ENCODE measurements around the gene NBEA.
"Not testable (repeated sequence)": the region's sequence is repeated elsewhere in the genome, so short reads cannot be mapped to it uniquely, and the experiment has no call there.

The NBEA gene

DNA sequence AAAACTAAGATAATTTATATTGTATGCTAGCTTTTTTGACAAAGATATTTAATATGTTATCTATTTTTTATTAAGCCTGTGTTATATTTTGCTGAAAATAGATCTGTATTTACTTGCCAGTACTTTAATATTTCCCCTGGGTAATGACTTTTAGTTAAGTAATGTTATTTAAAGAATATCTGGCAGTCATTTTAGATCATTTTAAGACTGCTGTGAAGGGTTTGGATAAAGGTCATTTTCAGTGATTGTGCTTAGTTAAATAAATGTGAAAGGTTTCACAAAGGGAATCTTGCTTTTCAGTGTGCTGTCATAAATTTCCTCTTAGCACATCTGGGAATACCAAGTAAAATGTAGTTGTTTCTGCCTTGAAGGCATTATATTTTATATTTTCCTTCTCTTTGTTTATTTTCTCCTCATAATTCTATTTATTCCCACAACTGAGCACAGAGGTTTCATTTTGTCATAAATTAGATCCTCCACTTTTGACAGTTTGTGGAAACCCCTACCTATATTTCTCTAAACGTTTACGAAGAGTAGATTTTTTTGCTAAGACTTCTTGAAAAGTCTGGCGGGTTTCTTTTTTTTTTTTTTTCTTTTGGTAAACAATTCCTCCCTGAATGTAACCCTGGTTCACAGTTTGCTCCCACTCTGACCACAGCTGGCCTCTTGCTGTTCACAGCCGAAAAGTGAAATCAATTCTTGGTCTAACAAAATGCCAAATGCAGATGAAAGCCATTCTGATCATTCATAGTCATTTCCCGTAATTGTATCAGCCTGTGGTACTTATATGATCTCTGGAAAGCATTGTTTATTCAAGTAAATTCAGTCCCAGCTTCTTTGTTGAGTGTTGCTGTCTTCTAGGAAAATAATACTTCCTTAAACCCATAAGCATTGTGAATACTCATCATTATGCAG lies 446.6 kb downstream of the NBEA start:
- DNase-seq (ENCODE audit: low read depth) = no peak

DNA sequence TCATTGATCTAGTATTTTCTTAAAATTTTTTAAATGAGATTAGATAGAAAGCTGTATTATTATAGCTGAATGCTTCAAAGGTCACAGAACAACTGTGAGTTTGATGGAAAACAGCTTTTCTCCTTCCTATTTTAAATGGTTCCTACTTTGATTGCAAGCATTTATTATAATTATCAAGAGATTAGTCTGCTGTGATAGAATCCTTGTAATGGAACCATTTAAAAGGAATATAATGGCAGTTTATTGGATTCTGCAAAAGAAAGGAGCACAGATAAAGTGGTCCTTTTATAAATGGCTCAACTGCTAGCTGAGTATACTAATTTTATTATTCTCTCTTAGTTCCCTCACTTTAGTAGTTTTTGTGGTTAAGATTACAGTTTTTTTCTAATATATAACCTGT lies 447.5 kb downstream of the NBEA start:
- no peak for DNase-seq (ENCODE audit: low read depth)

DNA sequence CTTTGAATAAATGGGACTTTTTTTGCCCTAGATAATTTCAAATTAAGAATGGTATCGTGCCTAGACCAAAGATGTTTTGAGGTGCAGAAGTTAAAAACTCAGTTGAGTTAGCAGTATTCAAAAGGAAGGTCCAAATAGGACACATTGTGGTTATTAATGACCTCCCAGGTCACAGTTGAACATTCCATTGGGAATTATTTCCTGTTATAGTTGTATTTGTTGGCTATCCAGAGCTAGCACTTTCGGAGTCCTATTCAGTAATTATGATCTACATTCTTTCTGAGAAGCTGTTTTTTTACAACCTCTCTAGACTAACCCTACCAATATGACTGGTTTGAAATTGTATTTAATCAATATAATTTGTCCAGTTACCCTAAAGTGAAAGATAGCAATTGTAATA lies 450.7 kb downstream of the NBEA start:
- no peak for DNase-seq (ENCODE audit: low read depth)

DNA sequence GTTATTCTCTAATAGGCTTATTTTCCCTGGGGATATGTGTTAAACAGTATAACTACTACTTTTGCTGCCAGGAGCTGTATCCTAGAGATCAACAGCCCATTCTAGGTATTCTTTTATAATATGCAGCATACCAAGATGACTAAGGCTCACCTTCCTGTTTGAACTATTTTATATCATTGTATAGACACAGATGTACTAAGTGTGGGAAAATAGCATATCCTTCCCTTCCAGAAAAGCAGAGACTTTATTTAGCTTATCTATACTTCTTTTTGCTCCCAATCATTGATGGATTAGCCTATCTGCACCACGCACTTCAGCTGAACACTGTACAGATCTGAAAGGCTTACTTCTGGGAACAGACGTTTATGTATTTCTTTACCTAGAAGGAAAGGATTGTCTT lies 451.8 kb downstream of the NBEA start:
- no peak for DNase-seq (ENCODE audit: low read depth)

DNA sequence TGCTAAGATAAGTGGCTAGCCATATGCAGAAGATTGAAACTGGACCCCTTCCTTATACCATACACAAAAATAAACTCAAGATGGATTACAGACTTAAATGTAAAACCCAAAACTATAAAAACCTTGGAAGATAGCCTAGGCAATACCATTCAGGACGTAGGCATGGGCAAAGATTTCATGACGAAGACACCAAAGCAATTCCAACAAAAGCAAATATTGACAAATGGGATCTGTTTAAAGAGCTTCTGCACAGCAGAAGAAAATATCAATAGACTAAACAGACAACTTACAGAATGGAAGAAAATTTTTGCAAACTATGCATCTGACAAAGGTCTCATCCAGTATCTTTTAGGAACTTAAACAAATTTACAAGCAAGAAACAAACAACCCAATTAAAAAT lies 466.2 kb downstream of the NBEA start:
- DNase-seq (ENCODE audit: low read depth) = not testable (repeated sequence)

DNA sequence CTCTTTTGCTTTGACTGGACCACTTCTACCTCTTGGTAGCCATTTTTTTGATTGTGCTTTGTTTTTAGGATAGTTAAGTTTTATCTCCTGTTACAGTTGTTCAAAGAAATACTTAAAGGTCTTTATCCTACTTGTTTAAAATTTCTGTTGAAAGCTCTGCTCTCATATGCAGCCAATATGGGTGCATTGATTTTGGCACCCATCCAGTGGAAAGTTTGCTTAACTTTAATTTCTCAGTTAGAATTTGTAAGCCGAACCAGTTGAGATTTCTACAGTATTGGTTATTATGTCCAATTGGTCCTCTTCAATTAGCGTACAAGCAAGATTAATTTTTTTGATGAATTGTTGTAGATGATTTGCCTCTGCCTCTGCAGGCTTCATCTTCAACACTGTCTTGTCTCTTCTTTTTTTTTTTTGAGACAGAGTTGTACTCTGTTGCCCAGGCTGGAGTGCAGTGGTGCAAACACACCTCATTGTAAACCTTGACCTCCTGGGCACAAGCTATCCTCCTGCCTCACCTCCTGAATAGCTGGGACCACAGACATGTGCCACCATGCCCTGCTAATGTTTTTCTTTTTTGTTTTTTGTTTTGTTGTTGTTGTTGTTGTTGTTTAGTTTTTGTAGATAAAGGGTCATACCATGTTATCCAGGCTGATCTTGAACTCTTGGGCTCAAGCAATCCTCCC lies 469.1 kb downstream of the NBEA start:
- no peak for DNase-seq (ENCODE audit: low read depth)

DNA sequence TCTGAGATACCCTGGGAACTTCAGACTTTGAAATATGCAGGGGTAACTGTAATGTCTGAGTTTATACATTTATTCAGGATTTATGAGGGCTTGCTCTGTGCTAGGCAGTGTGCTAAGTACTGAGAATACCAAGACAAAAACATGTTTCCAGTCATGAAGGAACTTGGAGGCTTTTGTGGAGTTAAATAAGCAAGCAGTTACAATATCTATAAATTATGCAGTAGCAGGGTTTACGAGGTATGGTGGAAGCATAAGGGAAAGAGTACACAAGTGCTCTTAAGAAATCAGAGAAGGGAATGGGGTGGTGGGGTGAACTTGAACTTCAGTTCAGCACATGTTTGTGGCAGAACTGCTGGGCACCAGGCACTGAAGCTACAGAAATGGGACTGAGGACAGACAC lies 506.4 kb downstream of the NBEA start:
- no peak for DNase-seq (ENCODE audit: low read depth)

DNA sequence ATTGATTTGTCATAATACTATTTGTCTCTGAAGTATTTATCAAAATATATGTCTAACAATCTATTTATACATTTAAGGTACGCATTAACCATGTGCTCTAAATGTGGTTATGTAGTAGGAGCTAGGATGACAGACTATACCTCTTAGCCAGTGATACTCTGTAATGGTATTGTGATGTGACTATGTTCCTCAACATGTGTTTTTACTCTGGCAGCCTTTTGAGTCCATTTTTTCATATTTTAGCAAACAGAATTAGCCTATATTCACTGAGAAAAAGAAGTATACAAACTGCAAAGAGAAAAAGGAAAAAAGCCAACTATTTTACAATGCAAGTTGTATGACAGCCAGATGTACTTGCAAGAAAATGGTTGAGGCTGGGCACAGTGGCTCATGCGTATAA lies 507.8 kb downstream of the NBEA start:
- no peak for DNase-seq (ENCODE audit: low read depth)

DNA sequence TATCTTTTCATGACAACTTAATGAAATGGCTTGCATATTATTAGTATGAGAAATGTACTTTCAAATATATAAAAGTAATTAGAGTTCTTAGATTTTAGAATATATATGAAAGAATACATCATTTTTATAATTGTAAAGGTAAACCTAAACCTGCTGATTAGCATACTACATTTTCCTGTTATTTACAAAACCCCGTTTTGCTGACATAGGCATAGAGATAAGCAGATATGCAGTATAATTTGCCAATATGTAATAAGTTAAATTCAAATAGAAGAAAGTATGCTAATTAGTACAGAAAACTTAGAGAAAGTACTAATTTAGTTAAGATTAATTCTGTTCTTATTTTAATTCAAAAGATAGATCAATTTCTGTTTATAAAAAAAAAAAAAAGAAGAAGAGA lies 513.0 kb downstream of the NBEA start:
- no peak for DNase-seq (ENCODE audit: low read depth)

DNA sequence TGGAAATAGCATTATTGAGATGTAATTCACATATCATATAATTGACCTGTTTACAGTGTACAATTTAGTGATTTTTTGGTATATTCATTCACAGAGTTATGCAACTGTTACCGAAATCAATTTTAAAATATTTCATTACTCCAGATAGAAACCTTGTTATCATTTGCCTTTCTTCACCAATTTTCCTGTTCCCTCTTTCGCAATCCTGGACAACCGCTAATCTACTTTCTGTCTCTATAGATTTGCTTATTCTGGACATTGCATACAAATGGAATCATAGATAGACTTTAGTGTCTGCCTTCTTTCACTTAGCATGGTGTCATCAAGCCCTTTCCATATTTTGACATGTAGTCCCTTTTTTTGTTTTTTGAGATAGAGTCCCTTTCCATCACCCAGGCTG lies 515.2 kb downstream of the NBEA start:
- DNase-seq (ENCODE audit: low read depth) = no peak

DNA sequence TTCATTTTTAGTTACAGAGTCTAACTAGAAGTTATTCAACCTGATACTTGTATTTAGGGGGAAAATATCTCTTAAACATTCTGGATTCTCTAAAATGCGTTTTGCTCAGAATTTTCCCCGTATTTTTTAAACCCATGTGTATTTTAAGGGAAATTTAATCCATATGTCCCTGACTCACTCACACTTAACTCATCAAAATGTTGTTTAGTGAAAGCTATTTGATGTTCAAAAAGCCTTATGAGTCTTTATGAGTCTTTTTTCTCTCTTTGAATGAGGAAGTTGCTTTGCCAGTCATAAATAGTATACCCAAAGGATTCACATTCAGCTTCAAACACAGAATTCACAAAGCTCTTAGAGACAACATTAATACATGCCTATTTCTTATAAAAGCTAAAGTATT lies 518.0 kb downstream of the NBEA start:
- no peak for DNase-seq (ENCODE audit: low read depth)

DNA sequence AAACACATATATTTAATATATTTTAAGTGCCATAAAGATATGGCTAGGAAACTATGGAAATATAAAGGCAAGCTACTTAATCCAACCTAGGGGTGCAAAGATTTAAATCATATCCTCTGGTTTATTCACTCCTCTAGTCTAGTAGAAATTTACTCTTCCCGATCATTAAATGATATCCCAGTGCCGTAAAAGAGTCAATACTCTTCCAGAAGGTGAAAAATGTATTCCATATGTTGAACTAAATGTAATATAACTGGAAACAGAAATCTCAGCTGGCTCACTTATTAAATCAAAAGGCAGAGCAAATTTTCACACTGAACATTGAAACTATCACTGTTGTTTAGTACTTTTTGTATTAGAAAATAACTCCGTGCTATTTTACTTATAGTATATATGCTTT lies 523.3 kb downstream of the NBEA start:
- no peak for DNase-seq (ENCODE audit: low read depth)

DNA sequence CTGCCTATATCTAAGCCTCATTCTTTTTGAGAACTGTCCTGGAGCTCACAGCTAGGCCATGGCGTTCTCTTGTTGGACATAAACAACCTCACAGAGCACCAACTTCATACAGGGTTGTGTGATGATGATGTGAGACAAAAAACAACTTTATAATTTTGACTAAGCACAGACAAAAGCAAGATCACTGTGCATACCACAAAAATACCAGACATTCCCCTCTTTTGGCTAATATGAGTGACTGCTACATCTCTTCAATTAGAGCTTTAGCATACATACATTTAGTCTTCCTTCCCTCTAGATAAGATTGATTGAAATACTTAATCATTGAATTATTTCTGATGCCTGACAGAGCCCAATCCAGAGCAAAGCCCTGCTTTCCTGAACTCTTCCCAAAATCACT lies 526.1 kb downstream of the NBEA start:
- no peak for DNase-seq (ENCODE audit: low read depth)

DNA sequence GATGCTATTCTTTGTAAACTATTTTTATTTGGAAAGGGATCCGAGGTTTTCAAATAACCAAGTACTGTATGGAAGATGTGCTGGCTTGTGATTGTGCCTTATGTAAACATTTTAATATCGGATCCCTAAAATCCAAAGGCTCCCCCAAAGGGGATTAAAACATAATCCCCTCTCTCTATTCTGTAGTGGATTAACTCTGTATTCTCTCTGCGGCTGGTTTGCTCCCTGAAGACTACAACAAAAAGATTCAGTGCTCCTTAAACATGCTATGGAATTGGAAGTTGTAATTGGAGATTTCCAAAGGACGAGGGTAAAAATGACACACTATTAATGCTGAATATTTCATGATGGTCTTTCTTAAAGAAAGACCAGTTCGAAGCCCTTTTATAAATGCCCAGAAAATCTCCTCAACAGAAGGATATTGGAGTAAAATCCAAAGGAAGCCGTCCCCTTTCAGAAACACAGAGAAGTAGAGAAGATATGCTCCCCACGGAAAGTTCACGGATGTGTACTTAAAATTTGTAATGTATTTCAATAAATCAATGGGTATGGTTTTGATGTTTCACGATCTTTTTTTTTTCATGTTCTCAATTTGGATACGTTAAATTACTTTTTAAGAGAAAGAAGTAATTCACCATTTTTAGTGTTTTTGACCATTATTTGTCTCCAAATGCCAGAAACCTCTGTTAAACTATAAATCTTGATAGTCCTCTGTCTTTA lies 527.9 kb downstream of the NBEA start:
- no peak for DNase-seq (ENCODE audit: low read depth)

DNA sequence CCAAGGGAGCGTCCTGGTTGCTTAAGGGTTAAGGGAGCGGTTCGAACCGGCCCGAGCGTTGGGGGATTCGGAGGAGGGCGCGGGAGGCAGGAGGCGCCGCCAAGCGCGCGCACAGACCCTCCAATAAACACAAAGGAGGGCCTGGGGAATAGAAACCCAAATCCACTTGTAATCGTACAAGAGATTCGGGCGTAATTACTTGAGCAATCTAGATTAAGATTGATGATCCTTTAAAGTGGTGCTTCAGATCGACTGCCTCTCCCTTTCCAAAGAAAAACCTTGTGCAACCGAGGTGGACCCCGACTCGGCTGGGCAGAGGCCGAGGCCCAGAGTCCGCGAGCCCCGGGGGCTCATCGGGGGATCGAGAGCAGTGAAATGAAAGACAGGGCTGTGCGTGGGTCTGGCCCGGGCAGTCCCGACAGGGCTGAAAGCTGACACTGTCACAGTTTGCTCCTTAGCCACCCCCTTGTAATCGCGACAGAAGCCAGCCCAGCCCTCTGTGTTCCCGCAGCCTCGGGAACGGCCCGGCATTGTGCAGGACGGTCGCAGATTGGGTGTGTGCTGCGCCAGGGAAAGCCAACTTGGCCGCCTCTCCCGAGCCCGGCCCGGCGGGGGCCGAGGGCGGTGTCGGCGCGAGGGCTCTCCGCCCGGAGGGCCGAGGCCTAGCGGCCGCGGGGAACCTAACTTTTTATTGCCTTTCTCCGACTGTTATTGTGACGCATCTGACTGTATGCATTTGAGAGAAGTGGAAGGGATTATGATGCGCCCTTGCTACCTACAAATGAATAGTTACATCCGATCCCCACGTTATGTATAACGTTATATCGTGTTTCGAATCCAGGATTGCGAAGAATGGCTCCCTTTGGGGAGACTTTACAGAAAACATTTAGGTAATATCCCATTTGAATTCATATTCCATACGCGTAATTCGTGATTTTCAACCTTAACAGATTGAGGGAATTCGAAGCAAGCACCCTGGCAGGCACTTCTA lies 528.9 kb downstream of the NBEA start:
- DNase-seq (ENCODE audit: low read depth) = no peak

DNA sequence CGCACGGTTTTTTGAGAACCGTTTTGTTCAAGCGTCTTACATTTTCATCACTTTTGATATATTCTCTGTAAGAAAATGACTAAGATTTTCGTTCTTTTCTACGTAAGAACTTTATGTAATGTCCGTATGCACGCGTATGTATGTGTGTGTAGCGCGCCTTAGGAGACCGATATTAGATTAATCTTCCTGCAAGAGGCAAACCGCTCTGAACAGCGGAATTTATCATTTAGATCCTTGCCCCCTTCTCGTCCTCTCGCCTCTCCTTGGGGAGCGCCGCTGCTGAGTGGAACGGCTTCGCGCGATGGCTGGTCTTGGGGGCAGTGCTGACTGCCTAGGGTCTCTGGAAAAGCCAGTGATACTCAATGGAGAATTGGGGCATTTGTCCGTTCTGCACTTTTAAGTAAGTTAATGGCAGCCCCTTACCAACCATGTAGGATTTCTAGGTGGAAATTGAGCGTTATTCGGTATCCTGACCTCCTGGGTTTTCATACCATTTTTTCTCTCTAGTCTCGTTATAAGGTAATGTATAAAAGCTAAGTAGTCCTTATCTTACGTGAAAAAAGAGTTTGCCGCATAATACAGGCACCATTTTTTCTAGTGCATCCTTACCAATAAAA lies 529.7 kb downstream of the NBEA start:
- DNase-seq (ENCODE audit: low read depth) = no peak

DNA sequence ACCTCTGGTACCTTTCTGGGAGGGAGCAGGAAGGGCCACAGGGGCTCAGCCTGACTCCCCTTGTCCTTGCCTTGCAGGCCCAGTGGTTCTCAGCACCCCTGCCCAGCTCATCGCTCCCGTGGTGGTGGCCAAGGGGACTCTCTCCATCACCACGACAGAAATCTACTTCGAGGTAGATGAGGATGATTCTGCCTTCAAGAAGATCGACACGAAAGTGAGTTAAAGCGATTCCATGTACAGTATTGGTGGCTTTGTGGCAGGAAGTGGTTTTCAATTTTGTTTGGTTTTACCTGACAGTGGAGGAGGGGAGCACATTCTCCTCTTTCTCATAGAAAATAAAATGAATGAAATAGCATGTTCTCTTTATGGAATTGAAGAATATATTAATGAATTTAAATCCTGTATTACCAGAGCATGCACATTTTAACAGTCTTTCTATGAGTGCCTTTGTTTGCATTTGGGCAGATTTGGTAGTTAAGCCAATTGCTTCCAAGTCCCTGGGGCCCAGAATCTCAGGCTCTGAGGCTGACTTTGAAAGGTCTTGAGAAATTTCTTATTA lies 530.3 kb downstream of the NBEA start:
- no peak for DNase-seq (ENCODE audit: low read depth)

DNA sequence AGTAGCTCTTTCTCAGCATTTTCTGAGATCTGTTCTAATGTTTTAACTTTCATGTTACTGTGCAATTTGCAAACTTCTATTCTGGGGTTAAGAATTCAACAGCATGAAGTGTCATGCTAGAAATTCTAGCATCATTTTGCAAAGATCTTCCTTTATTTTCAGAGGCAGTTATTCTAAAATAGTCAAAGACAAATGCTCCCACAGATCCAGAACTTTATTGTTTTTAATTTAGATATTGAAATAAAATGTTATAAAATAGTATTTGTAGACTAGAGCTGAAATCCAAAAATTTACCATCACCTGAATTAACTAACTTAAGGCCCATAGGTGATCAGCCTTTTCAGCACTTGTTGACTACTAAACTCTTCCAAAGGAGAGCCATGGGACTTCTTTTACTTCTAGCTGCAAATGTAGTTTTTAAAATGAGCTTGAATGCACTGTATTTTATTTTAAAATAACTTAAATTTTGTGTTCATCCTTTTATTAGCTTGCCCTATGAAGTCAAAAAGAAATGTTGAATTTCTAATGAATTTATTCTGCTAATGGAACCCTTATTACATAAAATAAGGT lies 531.2 kb downstream of the NBEA start:
- DNase-seq (ENCODE audit: low read depth) = no peak

DNA sequence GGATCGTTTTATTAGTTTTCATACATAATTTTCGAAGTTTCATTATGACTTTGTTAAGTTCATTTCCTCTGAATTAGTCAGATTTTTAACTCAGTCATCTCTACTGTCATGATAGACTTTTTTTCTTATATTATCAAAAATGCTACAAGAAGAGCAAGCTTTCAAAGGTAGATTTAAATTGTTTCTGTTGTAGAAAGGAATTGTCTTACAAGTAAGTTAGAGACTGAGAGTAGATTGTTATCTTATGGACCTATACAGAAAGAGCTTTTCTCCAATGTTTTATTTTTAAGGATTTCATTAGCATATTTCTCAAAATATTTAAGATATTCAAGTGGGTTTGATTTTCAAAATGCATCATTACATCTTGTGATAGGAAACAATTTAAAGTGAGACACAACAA lies 531.7 kb downstream of the NBEA start:
- no peak for DNase-seq (ENCODE audit: low read depth)

DNA sequence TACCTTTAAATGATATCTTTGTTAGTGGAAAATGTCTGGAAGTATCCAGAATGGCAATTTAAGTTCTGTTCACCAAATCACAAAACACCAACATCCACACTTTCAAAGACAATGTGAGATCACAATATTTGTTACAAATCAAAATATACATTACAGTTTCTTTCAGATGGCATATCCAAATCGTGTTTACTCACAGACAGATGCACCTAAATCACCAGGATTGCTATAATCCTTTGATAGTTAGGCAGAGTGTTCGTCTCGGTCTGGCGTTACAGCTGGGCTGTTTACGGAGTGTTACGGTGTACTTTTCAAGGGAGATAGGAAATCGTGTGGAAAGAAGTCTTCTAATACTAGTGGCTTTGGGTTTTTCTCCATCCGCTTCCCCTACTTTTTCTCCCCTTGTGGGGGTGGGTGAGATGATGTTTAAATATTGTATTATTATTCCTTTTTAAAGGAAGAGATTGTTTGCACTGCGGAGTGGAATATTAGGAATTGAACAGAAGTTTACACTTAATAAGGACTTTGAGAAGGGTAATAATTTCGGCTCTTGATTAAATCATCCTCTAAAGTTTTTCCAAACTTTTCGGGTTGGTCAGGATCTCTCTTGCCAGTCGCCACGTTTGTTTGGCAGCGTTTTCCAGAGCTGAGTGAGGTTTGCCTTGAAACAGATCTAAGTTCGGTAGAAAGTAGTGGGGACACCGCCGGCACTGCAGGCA lies 532.6 kb downstream of the NBEA start:
- DNase-seq (ENCODE audit: low read depth) = no peak

All from activated gamma-delta T cell treated with anti-CD3 and anti-CD28 coated beads, Interleukin-2, amount 50 U/mL, for 16 hours (primary cell).